Gastrocnemius medialis (tissue), 4 donors: Measurements from ENCODE around the gene RANBP3L. TPM values are rescaled to one million over a fixed set of nuclear protein-coding genes. Genes with fewer than 3 reads are reported as not detected.
A peak's percentile ranks its signal among the peaks of the same experiment; 100 is the strongest.

Experiments used
- ATAC-seq, 2 donors: fragments of 150-250 bp; one replicate each; pipeline ENCODE4 v1.9.1; 2016
- DNase-seq, 2 donors: peaks; one replicate each; pipeline ENCODE4 v3.0.0-alpha.2; 2019
- H3K27ac ChIP-seq, 4 donors: fragments of 200-600 bp; sonication (generic); 1 replicate in 1 of 4; 2 replicates in 3 of 4; pipeline ENCODE4 v1.5.1; 2016 to 2018; ENCODE audit warnings: mild to moderate bottlenecking in 2 of 4, moderate library complexity in 1 of 4
- H3K27me3 ChIP-seq, 3 donors: fragments of 200-600 bp; sonication (generic) in 2 of 3; 1 replicate in 1 of 3; 2 replicates in 2 of 3; pipeline versions ENCODE4 v1.5.1 to v1.6.0; 2016 to 2019; ENCODE audit warnings: mild to moderate bottlenecking in 1 of 3, moderate library complexity in 1 of 3
- H3K36me3 ChIP-seq, 2 donors: fragments of 200-600 bp; sonication (generic) in 1 of 2; one replicate each; pipeline ENCODE4 v1.5.1; 2017 to 2018
- H3K4me1 ChIP-seq, 2 donors: fragments of 200-600 bp; sonication (generic) in 1 of 2; one replicate each; pipeline ENCODE4 v1.5.1; 2016 to 2017; ENCODE audit warnings: mild to moderate bottlenecking in 2 of 2
- H3K4me3 ChIP-seq, 4 donors: fragments of 200-600 bp; sonication (generic) in 3 of 4; 1 replicate in 1 of 4; 2 replicates in 3 of 4; pipeline ENCODE4 v1.5.1; 2016 to 2019; ENCODE audit warnings: mild to moderate bottlenecking in 2 of 4
- H3K9me3 ChIP-seq, 3 donors: fragments of 200-600 bp; sonication (generic) in 2 of 3; 1 replicate in 1 of 3; 2 replicates in 2 of 3; pipeline ENCODE4 v1.5.1; 2016 to 2019
- POLR2A ChIP-seq, 2 donors: fragments of 450-650 bp; IDR thresholded peaks; one replicate each; pipeline ENCODE4 v1.6.1; 2017; ENCODE audit warnings: antibody characterized with exemption in 2 of 2, mild to moderate bottlenecking in 2 of 2, moderate library complexity in 2 of 2
- in situ Hi-C, 4 donors: fragments of 200-750 bp; cut with MboI; loops; one replicate each; pipeline versions ENCODE4 v1.15.0 to v1.8.0; 2017; ENCODE audit warnings: low sequenced_read_pairs in 4 of 4
- intact Hi-C: fragments of 100-400 bp; cut with DNase I; formaldehyde crosslinking; loops from one replicate; pipeline ENCODE4 v1.15.1; 2023; ENCODE audit warnings: low total_unique reads
- total RNA-seq, 4 donors: library from RNA; depleted of rRNA; stranded (reverse); fragments of >200 nt; gene quantifications; one replicate each; pipeline versions ENCODE4 v1.1.0 to v1.2.3, GENCODE V29; 2016
- TF ChIP-seq, protein P1 (sequence below), 5 experiments: fragments of 450-650 bp in 3 of 5; fragments of 200-600 bp in 2 of 5; sonication (generic) in 2 of 5; IDR thresholded peaks in 4 of 5; conservative IDR thresholded peaks in 1 of 5; 1 replicate in 4 of 5; 2 replicates in 1 of 5; pipeline ENCODE4 v1.5.1; 2016 to 2019; ENCODE audit warnings: antibody characterized with exemption in 5 of 5, mild to moderate bottlenecking in 3 of 5, moderate library complexity in 3 of 5

RANBP3L gene
- total RNA-seq, 4 donors from 2014 or later: 0.82 to 2.5 (median 1.2) TPM

DNA sequence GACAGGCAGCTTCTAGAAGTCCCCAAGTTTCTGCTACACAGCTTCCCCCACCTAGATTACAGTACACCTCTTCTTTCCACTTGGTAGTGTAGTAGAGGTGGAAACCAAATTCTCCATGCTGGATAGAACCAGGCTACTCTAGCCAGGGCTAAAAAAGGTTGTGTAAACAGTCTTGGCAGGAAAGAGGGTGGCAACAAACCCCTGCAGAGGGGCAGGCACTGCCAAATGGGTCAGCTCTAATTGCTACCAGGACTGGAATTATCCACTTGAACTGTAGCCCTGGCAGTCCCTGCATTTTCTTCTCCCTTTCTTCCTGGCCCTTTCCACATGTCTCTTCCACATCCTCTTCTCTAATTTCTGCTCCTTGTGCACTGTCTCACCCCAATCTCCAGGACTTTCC lies 24.8 kb downstream of the RANBP3L start:
- Histone ChIP-seq H3K9me3 (no peaks in the 10 kb centered on the region), H3K27me3 (no peaks in the 10 kb centered on the region), H3K4me1 (peaks cover 7 to 12% of the 10 kb centered on the region in 2 donors), H3K27ac (peak overlapping the region in 1 of 4 donors; percentile 13), H3K4me3 (no peak overlapping the region), H3K36me3 (no peaks in the 10 kb centered on the region)
- peak; percentile 71 to 89 for ATAC-seq
- TF ChIP-seq, protein P1, sequence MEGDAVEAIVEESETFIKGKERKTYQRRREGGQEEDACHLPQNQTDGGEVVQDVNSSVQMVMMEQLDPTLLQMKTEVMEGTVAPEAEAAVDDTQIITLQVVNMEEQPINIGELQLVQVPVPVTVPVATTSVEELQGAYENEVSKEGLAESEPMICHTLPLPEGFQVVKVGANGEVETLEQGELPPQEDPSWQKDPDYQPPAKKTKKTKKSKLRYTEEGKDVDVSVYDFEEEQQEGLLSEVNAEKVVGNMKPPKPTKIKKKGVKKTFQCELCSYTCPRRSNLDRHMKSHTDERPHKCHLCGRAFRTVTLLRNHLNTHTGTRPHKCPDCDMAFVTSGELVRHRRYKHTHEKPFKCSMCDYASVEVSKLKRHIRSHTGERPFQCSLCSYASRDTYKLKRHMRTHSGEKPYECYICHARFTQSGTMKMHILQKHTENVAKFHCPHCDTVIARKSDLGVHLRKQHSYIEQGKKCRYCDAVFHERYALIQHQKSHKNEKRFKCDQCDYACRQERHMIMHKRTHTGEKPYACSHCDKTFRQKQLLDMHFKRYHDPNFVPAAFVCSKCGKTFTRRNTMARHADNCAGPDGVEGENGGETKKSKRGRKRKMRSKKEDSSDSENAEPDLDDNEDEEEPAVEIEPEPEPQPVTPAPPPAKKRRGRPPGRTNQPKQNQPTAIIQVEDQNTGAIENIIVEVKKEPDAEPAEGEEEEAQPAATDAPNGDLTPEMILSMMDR (IDR thresholded peaks at IDR 0.05 in 4 of 5, conservative IDR thresholded peaks at IDR 0.05 in 1 of 5): no peak
- no peak for TF ChIP-seq POLR2A (IDR thresholded peaks at IDR 0.05)
- in situ Hi-C loops: no loop called here
- intact Hi-C loops: no loop called here
- DNase-seq: peak; percentile 30 to 31

DNA sequence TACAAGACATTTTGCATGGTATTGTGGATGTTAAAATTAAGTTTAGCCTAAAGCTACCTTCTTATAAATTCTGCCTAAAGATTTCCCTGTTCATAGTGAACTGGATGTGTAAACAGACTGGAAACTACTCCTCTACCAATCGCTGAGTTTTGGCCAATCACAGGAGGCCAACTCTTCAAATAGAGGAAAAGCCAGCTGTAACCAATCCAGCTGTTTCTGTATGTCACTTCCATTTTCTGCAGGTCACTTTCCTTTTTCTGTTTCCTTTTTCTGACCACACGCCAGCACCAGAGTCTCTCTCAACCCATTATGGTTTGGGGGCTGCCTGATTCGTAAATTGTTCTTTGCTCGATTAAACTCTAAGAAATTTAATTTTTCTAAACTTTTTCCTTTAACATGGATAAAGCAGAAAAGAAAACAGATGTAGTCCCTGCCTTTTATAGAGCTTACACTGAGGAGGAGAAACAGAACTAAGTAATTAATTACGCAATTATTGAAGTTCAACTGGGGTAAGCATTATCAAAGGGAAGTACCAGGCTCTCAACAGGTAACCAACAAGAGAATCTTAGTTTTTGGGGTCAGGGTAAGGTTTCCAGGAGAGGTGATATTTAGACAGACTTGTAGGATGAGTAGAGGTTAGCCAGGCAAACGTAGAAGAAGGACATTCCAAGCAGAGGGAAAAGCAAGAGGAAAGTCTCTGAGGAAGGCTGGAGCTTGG lies 27.7 kb downstream of the RANBP3L start:
- no peaks in the 10 kb centered on the region for H3K9me3 ChIP-seq

DNA sequence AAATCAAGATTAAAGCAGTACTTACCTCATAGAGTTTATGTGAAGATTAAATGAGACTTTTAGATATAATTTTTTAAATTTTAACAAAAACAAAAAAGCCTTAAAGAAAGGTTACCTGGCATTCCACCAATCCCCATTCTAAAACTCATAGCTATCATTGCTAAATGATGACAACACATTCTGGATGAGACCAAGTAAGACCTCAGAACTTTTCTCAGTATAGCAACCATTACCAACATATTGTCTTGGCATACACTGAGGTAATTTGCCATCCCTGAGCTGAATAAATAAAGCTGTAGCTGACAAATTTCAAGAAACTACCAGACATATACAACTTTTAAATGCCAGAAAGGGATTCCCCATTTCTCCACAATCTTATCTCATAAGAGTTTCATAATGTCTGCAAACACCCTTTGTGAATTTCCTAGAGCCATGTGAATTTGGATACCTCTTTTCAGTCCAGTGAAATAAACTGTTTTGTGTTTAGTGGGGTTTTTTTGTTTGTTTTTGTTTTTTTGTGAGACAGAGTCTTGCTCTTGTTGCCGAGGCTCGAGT lies 29.5 kb downstream of the RANBP3L start:
- Histone ChIP-seq H3K27ac (no peak overlapping the region), H3K27me3 (no peaks in the 10 kb centered on the region), H3K4me1 (peaks cover 7 to 12% of the 10 kb centered on the region in 2 donors), H3K9me3 (no peaks in the 10 kb centered on the region), H3K4me3 (no peak overlapping the region), H3K36me3 (no peaks in the 10 kb centered on the region)
- TF ChIP-seq, protein P1 (IDR thresholded peaks at IDR 0.05 in 4 of 5, conservative IDR thresholded peaks at IDR 0.05 in 1 of 5): no peak
- TF ChIP-seq POLR2A (IDR thresholded peaks at IDR 0.05): no peak
- ATAC-seq: no peak
- in situ Hi-C loops: loop anchor here in 2 of 4 donors (25.0 kb wide), 2 partner anchors 240 to 415 kb away; no protein-coding TSS in a partner anchor
- intact Hi-C loops: no loop called here
- no peak for DNase-seq

More for the DNA sequence above, 27.7 kb downstream of the RANBP3L start:
- peak overlapping the region in 1 of 4 donors; percentile 15 for H3K27ac ChIP-seq
- H3K36me3 ChIP-seq: no peaks in the 10 kb centered on the region
- DNase-seq (no peak), ATAC-seq (no peak)
- intact Hi-C loops (no loop called here), in situ Hi-C loops (loop anchor here in 2 of 4 donors (25.0 kb wide), 2 partner anchors 238 to 413 kb away; no protein-coding TSS in a partner anchor)
- H3K4me3 ChIP-seq: no peak overlapping the region
- TF ChIP-seq, protein P1 (IDR thresholded peaks at IDR 0.05 in 4 of 5, conservative IDR thresholded peaks at IDR 0.05 in 1 of 5): no peak
- TF ChIP-seq POLR2A (IDR thresholded peaks at IDR 0.05): no peak
- peaks cover 7 to 12% of the 10 kb centered on the region in 2 donors for H3K4me1 ChIP-seq
- H3K27me3 ChIP-seq: no peaks in the 10 kb centered on the region

DNA sequence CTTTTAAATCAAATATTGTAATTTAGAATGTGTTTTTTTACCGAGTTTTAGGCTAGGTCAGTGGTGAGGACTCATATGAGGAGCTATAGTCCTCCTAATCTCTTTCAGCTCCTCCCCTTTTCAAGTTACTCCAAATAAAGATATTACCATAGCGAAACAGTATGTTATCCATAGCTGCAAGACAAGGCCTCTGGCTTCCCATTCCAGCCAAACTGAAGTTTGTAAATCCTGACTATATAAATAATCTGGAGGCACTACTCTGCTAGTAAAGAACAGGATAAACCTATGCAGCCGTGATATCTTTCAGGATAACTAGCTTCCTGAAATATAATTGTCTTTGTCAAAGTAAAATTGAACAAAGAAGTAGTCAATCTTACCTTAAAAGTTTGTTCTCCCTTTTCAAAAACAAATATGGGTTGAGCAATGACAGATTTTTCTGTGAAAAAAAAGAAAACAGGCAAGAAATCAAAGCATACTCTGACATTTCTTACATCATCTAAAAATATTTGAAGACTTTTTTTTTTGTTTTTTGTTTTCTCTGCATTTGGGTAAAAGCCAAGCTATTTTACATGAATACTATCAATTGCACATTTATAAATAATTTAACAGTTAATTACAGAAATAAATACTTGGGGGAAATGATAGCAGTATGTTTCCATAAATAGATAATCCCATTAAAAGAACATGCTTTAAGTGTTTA lies 30.7 kb downstream of the RANBP3L start:
- intact Hi-C loops: no loop called here
- H3K9me3 ChIP-seq: no peaks in the 10 kb centered on the region
- DNase-seq (no peak), ATAC-seq (no peak)
- no peak overlapping the region for H3K27ac ChIP-seq
- no peak for TF ChIP-seq POLR2A (IDR thresholded peaks at IDR 0.05)
- TF ChIP-seq, protein P1 (IDR thresholded peaks at IDR 0.05 in 4 of 5, conservative IDR thresholded peaks at IDR 0.05 in 1 of 5): no peak
- no peak overlapping the region for H3K4me3 ChIP-seq
- H3K27me3 ChIP-seq: no peaks in the 10 kb centered on the region
- in situ Hi-C loops: loop anchor here in 2 of 4 donors (25.0 kb wide), 2 partner anchors 241 to 416 kb away; no protein-coding TSS in a partner anchor
- H3K36me3 ChIP-seq: no peaks in the 10 kb centered on the region
- H3K4me1 ChIP-seq: peaks cover 0 to 1% of the 10 kb centered on the region in 2 donors
